CD4-positive, CD25-positive, alpha-beta regulatory T cell (primary cell): ENCODE data around the gene CTNNA2. TPM values are rescaled to one million over a fixed set of nuclear protein-coding genes. Genes with fewer than 3 reads are reported as not detected.

ENCODE experiments used
- ATAC-seq, 2 donors: fragments of 150-1000 bp; cut with Tn5 transposase; one replicate each; pipeline ENCODE4 v1.10.0; 2021; ENCODE audit warnings: low read depth in 2 of 2, moderate number of reproducible peaks in 2 of 2, moderate library complexity in 1 of 2
- DNase-seq, 3 donors: peaks; one replicate each; pipeline versions ENCODE4 v3.0.0 to v3.0.0-alpha.2; 2012 to 2022; ENCODE audit warnings: mixed read lengths in 1 of 3
- H3K27ac ChIP-seq: one replicate; pipeline ENCODE4 v1.7.0; 2013; ENCODE audit warnings: mild to moderate bottlenecking, low read length; ENCODE audit not compliant: insufficient read depth, poor library complexity, severe bottlenecking
- H3K27me3 ChIP-seq: one replicate; pipeline ENCODE4 v1.7.0; 2013; ENCODE audit warnings: low read length; ENCODE audit not compliant: control insufficient read depth, insufficient read depth
- H3K36me3 ChIP-seq: one replicate; pipeline ENCODE4 v1.7.0; 2013; ENCODE audit warnings: mild to moderate bottlenecking, low read length, moderate library complexity; ENCODE audit not compliant: control insufficient read depth, insufficient read depth
- H3K4me1 ChIP-seq: 2 replicates; pipeline ENCODE4 v1.7.0; 2013; ENCODE audit warnings: mild to moderate bottlenecking, low read length; ENCODE audit not compliant: insufficient read depth, control insufficient read depth, poor library complexity, severe bottlenecking
- H3K4me3 ChIP-seq: one replicate; pipeline ENCODE4 v1.7.0; 2013; ENCODE audit warnings: low read depth, mild to moderate bottlenecking, low read length, moderate library complexity
- H3K9me3 ChIP-seq, 2 experiments: 1 replicate in 1 of 2; 2 replicates in 1 of 2; pipeline ENCODE4 v1.7.0; 2013; ENCODE audit warnings: low read length in 2 of 2, mild to moderate bottlenecking in 1 of 2, moderate library complexity in 1 of 2; ENCODE audit not compliant: control insufficient read depth in 2 of 2
- H3K27ac Mint-ChIP-seq, 3 donors: one replicate each; pipeline ENCODE4 v1.8.0; 2020 to 2022; ENCODE audit warnings: mild to moderate bottlenecking in 3 of 3, mixed read lengths in 3 of 3, moderate library complexity in 2 of 3
- H3K27me3 Mint-ChIP-seq: one replicate; pipeline ENCODE4 v1.8.0; 2022; ENCODE audit warnings: mild to moderate bottlenecking, mixed read lengths
- H3K36me3 Mint-ChIP-seq: one replicate; pipeline ENCODE4 v1.8.0; 2020; ENCODE audit warnings: mixed read lengths
- H3K4me1 Mint-ChIP-seq, 4 donors: one replicate each; pipeline ENCODE4 v1.8.0; 2020 to 2022; ENCODE audit warnings: mixed read lengths in 4 of 4, mild to moderate bottlenecking in 1 of 4
- H3K4me3 Mint-ChIP-seq, 4 donors: one replicate each; pipeline ENCODE4 v1.8.0; 2020 to 2022; ENCODE audit warnings: mild to moderate bottlenecking in 4 of 4, mixed read lengths in 4 of 4, moderate library complexity in 3 of 4
- H3K9me3 Mint-ChIP-seq, 7 donors: one replicate each; pipeline ENCODE4 v1.8.0; 2020 to 2022; ENCODE audit warnings: mixed read lengths in 7 of 7, mild to moderate bottlenecking in 3 of 7, moderate library complexity in 2 of 7
- polyA plus RNA-seq, 4 donors: library from polyadenylated mRNA; unstranded; fragments of 300-500 nt; fragmentation: Illumina TruSeq; gene quantifications; one replicate each; pipeline ENCODE4 v1.2.3, GENCODE V29; 2021
- total RNA-seq: library from RNA; stranded (reverse); gene quantifications from one replicate; pipeline ENCODE4 v1.2.3, GENCODE V29; 2022

The CTNNA2 gene
- total and polyA plus RNA-seq, 5 donors from 2014 or later, result not detected

DNA sequence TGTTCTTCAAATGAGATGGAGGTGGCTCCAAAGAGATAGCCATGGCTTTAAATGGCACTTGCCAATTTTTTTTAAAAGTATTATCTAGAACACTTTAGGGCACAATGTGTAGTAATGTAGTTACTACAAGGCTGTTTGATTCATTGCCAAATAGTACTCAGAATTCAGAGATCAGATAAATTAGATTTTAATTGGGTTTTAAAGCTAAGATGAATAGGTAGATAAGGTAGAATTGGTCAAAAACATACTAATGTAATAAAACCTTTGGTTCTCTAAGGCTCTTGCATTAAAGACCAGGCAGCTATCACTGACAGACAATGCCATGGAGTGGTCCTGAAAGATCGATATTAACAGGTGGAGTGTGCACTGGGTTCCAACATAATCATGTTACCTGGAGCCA, 425.8 kb downstream of the CTNNA2 start:
- Histone ChIP-seq H3K4me1 (no peaks in the 10 kb centered on the region), H3K27me3 (no peaks in the 10 kb centered on the region), H3K9me3 (no peaks in the 10 kb centered on the region), H3K4me3 (no peak overlapping the region), H3K27ac (no peak overlapping the region), H3K36me3 (no peaks in the 10 kb centered on the region)
- H3K4me1 Mint-ChIP-seq, result no peaks in the 10 kb centered on the region
- DNase-seq, result no peak
- no peaks in the 10 kb centered on the region for H3K36me3 Mint-ChIP-seq
- H3K27me3 Mint-ChIP-seq, result no peaks in the 10 kb centered on the region
- H3K4me3 Mint-ChIP-seq, result no peak overlapping the region
- ATAC-seq, result no peak
- H3K27ac Mint-ChIP-seq, result no peak overlapping the region
- H3K9me3 Mint-ChIP-seq, result peaks cover 0 to 3% (median 0%) of the 10 kb centered on the region in 7 donors

DNA sequence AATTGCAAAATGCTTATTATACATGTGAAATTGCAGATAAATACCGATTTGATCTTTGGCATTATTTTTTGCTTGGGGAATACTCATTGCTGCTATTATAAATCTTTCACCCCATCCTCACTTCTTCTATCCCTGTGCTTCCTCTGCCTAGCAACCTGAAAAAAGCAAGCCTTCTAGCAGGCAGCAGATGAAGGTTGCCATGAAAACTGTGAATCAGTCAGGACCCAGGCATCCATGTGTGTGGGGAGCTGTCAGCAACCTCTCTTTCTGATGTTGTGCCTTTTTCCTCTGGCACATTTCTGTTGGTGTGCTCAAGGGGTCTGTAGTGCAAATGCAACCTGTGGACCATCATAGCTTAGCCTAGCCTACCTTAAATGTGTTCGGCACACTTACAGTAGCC, 427.5 kb downstream of the CTNNA2 start:
- Mint-ChIP-seq H3K4me1 (no peaks in the 10 kb centered on the region), H3K27ac (no peak overlapping the region)

DNA sequence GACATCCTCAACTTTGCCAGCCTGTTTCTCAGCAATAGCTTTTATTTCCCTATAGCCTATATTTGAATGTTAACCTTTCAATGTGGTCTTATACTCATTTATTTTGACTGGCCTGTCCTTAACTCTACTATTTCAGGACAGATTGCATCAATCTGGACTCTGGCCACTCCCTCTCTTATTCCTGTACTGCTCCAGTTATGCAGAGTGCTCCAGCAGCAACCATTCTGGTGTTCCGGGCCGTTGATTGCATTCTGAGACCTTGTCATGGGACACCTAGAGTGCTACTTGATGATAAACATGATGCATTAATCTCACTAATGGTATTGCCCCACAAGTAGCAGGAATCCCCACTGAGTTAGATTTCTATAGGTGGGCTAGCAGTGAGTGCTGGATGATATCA, 428.3 kb downstream of the CTNNA2 start:
- Mint-ChIP-seq H3K27me3 (no peaks in the 10 kb centered on the region), H3K27ac (no peak overlapping the region), H3K36me3 (no peaks in the 10 kb centered on the region), H3K4me1 (no peaks in the 10 kb centered on the region), H3K4me3 (no peak overlapping the region), H3K9me3 (peaks cover 0 to 3% (median 0%) of the 10 kb centered on the region in 7 donors)
- Histone ChIP-seq H3K27ac (no peak overlapping the region), H3K4me3 (no peak overlapping the region), H3K9me3 (no peaks in the 10 kb centered on the region), H3K36me3 (no peaks in the 10 kb centered on the region), H3K4me1 (no peaks in the 10 kb centered on the region), H3K27me3 (no peaks in the 10 kb centered on the region)
- DNase-seq (no peak), ATAC-seq (no peak)

More for the DNA sequence above, 427.5 kb downstream of the CTNNA2 start:
- no peaks in the 10 kb centered on the region for H3K27me3 ChIP-seq
- H3K36me3 Mint-ChIP-seq, result no peaks in the 10 kb centered on the region
- no peaks in the 10 kb centered on the region for H3K36me3 ChIP-seq
- H3K9me3 ChIP-seq, result no peaks in the 10 kb centered on the region
- H3K4me3 ChIP-seq, result no peak overlapping the region
- H3K27me3 Mint-ChIP-seq, result no peaks in the 10 kb centered on the region
- no peak overlapping the region for H3K27ac ChIP-seq
- no peak for ATAC-seq
- H3K4me1 ChIP-seq, result no peaks in the 10 kb centered on the region
- peaks cover 0 to 3% (median 0%) of the 10 kb centered on the region in 7 donors for H3K9me3 Mint-ChIP-seq
- H3K4me3 Mint-ChIP-seq, result no peak overlapping the region
- no peak for DNase-seq

DNA sequence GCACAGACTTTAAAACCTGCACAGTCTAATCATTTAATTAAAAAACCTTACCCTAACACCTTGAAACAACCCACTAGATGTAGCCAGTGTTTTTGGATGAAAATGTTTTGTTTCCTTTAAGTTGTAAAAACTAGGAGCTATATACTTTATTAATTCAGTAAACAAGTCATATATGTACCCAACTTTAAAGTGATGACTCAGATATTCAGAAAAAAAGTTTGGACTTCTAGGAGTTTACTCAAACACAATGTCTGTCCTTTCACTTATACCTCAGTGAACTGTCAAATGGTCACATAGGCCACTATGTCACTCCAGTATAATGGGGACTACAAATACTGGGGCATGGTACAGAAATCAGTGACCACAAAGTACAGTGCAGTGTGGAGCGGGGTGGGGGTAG, 431.4 kb downstream of the CTNNA2 start:
- Mint-ChIP-seq H3K27me3 (no peaks in the 10 kb centered on the region), H3K4me3 (no peak overlapping the region), H3K4me1 (no peaks in the 10 kb centered on the region), H3K9me3 (peaks cover 0 to 2% (median 0%) of the 10 kb centered on the region in 7 donors), H3K36me3 (no peaks in the 10 kb centered on the region), H3K27ac (no peak overlapping the region)
- no peak for ATAC-seq
- Histone ChIP-seq H3K4me3 (no peak overlapping the region), H3K36me3 (no peaks in the 10 kb centered on the region), H3K27ac (no peak overlapping the region), H3K9me3 (no peaks in the 10 kb centered on the region), H3K27me3 (no peaks in the 10 kb centered on the region), H3K4me1 (no peaks in the 10 kb centered on the region)
- no peak for DNase-seq

DNA sequence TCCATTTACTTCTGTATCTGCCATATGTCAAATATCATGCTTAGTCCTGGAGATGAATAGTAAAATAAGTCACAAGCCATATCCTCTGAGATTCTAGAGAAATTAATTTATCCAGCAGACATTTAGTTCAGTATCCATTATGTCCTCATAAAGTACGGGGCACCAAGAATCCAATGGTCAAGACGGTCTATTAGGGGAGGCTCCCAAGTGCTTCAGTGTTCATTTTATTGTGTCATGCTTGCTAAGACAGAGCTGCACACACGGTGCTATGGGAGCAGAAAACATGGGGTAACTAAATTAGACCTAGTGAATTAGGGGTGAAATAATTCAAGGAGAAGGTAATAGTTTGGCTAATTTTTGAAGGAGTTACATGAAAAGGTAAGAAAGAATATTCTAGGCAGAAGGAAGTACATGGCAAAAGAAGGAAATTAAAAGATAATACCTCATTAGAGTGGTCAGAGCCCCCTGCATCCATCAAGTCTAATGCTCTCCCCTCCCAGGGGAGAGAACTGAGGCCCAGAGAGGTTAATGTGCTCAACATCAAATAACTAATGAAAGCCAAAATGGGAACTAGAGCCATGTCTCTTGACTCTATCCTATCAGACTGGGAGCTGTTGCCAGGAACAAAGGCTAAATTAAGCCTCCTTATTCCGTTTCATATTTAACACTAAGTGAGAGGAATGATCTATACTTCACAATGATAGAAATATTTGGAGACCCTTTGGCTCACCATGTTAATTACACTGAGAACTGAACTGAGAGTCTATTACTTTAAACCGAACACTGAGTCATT, 433.0 kb downstream of the CTNNA2 start:
- H3K4me3 Mint-ChIP-seq, result no peak overlapping the region
- no peak for DNase-seq
- ATAC-seq, result no peak
- no peaks in the 10 kb centered on the region for H3K4me1 ChIP-seq
- no peak overlapping the region for H3K4me3 ChIP-seq
- no peaks in the 10 kb centered on the region for H3K4me1 Mint-ChIP-seq
- H3K27me3 Mint-ChIP-seq, result no peaks in the 10 kb centered on the region
- no peaks in the 10 kb centered on the region for H3K27me3 ChIP-seq
- H3K27ac ChIP-seq, result no peak overlapping the region
- H3K36me3 Mint-ChIP-seq, result no peaks in the 10 kb centered on the region
- H3K36me3 ChIP-seq, result no peaks in the 10 kb centered on the region
- H3K27ac Mint-ChIP-seq, result no peak overlapping the region
- no peaks in the 10 kb centered on the region for H3K9me3 ChIP-seq
- peaks cover 0 to 2% (median 0%) of the 10 kb centered on the region in 7 donors for H3K9me3 Mint-ChIP-seq

DNA sequence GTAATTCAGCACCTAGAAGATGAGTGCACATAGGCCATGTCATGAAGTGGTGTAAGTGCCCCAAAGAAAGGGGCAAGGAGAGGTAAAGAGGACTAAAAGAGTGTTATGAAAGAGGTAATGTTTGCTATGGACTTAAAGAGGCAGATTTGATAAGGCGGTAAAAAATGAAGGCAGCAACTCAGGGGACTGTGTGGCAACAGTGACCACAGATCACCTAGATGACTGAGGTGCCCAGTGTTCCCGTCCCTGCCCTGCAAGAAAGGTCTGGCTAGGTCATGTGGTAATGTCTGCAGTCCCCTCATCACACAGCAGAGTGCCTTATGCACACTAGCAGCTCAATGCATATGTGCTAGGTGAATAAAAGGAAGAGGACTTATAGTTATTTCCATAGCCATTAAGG, 434.9 kb downstream of the CTNNA2 start:
- Histone ChIP-seq H3K27ac (no peak overlapping the region), H3K9me3 (no peaks in the 10 kb centered on the region), H3K4me3 (no peak overlapping the region), H3K36me3 (no peaks in the 10 kb centered on the region), H3K27me3 (no peaks in the 10 kb centered on the region), H3K4me1 (no peaks in the 10 kb centered on the region)
- no peaks in the 10 kb centered on the region for H3K36me3 Mint-ChIP-seq
- ATAC-seq (no peak), DNase-seq (no peak)
- H3K9me3 Mint-ChIP-seq, result peaks cover 0 to 6% (median 1%) of the 10 kb centered on the region in 7 donors
- H3K27me3 Mint-ChIP-seq, result no peaks in the 10 kb centered on the region
- H3K4me1 Mint-ChIP-seq, result no peaks in the 10 kb centered on the region
- H3K4me3 Mint-ChIP-seq, result no peak overlapping the region
- no peak overlapping the region for H3K27ac Mint-ChIP-seq

DNA sequence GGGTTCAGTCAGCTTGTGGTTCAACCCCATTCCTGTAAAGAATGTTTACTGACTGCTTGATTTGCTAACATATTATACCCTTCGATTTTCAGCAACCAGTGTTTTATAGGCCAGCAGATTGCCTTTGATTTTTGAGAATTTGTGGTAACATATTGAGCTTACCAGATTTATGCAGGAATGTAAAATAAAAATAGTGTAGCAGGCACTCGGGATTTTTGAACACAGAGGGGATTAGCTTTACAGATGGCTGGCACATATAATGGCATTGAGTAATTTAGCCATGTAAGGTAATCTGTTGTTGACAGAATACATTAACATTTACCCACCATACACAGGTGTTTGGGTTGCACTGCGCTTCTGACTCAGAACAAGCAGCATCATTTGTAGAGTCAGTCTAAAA, 437.7 kb downstream of the CTNNA2 start:
- Mint-ChIP-seq H3K36me3 (no peaks in the 10 kb centered on the region), H3K4me1 (no peaks in the 10 kb centered on the region), H3K27ac (no peak overlapping the region), H3K27me3 (no peaks in the 10 kb centered on the region), H3K9me3 (peaks cover 0 to 7% (median 3%) of the 10 kb centered on the region in 7 donors), H3K4me3 (no peak overlapping the region)
- ATAC-seq (no peak), DNase-seq (no peak)
- Histone ChIP-seq H3K4me1 (no peaks in the 10 kb centered on the region), H3K9me3 (no peaks in the 10 kb centered on the region), H3K36me3 (no peaks in the 10 kb centered on the region), H3K4me3 (no peak overlapping the region), H3K27ac (no peak overlapping the region), H3K27me3 (no peaks in the 10 kb centered on the region)

DNA sequence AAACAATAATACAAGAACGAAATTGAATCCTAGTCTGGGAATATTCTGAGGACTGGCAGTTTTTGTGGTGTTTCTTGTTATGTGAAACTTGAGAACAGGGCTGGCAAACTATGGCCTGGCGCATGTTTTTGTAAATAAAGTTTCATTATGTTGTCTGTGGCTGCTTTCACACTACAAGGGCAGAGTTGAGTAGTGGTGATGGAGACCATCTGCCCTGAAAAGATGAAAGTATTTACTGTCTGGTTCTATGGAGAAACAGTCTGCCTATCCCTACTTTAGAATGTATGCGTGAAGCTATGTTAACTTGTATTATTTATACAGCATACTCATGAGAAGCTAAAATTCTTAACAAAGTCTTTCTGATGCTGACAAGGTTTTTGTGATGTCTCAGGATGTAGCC, 439.8 kb downstream of the CTNNA2 start:
- Mint-ChIP-seq H3K4me3 (no peak overlapping the region), H3K4me1 (no peaks in the 10 kb centered on the region), H3K27ac (no peak overlapping the region), H3K36me3 (no peaks in the 10 kb centered on the region), H3K9me3 (peaks cover 0 to 8% (median 5%) of the 10 kb centered on the region in 7 donors), H3K27me3 (no peaks in the 10 kb centered on the region)
- Histone ChIP-seq H3K4me3 (no peak overlapping the region), H3K9me3 (no peaks in the 10 kb centered on the region), H3K36me3 (no peaks in the 10 kb centered on the region), H3K27ac (no peak overlapping the region), H3K4me1 (no peaks in the 10 kb centered on the region), H3K27me3 (no peaks in the 10 kb centered on the region)
- no peak for DNase-seq
- ATAC-seq, result no peak
